IPS DF 19.7 (cell line): Measurements from ENCODE around the gene ZMPSTE24.

Experiments used
- DNase-seq: peaks from one replicate; pipeline ENCODE4 v3.0.0-alpha.2; 2013; ENCODE audit warnings: low read depth, low spot score

The ZMPSTE24 gene

DNA sequence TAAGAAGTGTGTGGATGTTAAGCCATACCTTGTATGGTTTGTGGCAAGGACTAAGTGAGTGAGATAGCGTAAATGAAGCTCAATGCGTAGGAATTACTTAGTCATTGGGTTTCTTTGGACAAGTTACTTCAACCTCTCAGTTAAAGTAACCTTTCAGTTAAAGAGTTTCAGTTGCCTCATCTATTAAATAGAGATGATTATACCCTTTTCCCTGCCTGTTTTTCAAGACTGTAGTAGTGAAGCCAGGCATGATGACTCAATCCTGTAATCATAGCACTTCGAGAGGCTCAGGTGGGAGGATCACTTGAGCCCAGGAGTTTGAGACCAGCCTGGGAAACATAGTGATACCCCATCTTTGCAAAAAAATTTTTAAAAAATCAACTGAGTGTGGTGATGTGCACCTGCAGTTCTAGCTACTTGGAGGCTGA lies 6.3 kb downstream of the ZMPSTE24 start:
- no peak for DNase-seq

DNA sequence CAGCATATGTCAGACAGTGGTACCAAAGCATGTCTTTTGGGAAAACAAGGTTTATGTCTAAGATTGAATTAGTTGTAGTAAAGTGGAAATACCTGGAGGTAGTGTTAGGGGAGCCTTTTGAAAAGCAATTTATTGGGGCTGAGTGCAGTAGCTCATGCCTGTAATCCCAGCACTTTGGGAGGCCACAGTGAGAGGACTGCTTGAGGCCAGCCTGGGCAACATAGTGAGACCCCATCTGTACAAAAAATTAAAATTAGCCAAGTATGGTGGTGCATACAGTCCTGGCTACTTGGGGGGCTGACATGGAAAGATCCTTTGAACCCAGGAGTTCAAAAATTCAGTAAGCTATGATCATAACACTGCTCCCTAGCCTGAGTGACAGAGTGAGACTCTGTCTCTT lies 7.3 kb downstream of the ZMPSTE24 start:
- no peak for DNase-seq

DNA sequence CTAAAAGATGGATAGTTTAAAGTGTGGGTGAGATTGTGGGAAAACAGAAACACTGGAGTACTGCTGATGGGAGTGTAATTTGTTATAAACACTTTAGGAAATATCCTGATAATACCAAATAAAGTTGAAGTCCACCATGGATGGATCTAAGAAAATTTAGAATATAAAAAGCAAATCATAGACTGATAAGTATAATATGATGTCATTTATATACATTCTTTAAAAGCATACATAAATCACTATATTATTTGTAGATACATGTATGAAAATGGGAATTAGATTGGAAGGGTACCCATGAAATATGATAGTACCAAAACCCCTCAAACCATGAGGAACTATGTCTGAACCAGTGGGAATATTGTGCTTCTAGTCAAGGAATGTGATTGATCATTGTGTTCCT lies 7.9 kb downstream of the ZMPSTE24 start:
- DNase-seq: no peak

DNA sequence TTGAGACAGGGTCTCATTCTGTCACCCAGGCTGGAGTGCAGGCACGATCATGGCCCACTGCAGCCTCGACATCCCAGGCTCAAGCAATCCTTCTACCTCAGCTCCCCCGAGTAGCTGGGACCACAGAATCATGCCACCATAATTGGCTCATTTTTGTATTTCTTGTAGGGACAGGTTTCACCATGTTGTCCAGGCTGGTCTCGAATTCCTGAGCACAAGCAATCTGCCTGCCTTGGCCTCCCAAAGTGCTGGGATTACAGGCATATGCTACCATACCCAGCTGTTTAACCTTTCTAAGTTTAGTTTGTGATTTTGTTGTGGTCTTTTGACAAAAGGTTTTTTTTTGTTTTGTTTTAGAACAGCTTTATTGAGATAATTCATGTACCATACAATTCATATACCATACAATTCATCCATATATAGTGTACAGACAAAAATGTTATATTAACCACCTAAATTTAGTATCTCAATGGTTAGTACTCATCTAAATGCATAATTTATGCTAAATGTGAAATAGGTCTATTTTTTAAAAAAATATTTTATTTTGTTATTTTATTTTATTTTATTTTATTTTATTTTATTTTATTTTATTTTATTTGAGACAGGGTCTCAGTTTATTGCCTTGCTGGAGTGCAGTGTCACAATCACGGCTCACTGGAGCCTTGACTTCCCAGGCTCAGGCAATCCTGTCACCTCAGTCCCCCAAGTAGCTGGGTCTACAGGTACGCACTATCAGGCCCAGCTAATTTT lies 8.9 kb downstream of the ZMPSTE24 start:
- DNase-seq: no peak

DNA sequence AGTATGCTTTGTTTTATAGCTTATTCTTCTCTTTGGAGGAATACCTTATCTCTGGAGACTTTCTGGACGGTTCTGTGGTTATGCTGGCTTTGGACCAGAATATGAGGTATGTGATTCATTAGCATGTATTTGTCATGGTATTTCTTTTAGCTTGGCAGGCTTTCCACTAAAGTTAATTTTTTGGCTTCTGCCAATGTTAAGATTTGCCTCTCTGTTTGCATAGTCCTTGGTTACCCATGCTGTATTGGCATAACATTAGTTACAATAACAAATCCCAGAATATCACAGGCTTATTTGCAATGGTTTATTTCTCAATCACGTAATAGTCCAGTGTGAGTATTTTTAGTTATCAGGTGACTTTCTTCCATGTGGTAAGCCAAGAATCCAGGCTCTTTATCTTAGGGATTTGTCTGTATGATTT lies 9.7 kb downstream of the ZMPSTE24 start:
- no peak for DNase-seq

DNA sequence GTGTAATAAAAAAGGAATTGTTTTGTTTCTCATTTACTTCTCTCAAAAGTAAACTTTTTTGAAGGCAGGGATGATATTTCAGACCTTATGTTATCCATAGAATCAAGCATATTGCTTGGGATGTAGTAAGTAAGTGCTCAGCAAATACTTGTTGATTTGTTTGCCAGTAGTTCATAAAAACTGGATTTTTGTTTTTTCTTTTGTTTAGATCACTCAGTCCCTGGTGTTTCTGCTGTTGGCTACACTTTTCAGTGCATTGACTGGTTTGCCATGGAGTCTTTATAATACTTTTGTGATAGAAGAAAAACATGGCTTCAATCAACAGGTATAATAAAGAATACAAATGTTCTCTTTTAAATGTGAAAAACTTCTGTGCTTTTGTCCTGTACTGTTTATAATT lies 10.2 kb downstream of the ZMPSTE24 start:
- DNase-seq: no peak

DNA sequence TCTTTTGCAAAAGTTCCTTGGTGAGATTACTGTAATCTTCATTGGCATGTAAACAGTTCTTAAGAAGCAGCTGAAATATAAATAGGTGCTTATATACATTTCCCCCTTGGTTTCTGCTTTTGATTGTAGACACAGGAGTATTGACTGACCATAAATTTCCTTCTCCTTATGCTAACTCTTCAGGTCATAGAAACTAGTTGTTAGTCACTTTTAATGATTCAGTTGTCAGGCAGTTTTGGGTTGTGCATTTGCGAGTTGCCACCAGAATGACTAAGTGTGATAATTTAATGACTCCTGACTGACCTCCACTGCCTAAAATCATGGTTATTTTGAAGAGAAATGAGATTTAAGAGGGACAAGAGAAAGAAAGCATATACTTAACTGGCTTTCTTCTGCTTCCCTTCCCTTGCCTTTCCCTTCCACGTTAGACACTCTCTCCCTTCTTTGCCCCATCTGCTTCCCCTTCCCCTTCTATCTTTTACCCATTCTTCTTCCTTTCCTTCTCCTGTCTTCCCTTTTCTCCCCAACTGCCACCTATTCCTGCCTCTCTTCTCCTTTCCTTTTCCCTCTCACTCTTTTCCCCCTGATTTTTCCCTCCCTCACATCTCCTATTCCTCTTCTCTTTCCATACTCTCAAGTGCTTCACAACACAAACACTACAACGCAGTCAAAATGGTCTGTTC lies 12.3 kb downstream of the ZMPSTE24 start:
- no peak for DNase-seq

DNA sequence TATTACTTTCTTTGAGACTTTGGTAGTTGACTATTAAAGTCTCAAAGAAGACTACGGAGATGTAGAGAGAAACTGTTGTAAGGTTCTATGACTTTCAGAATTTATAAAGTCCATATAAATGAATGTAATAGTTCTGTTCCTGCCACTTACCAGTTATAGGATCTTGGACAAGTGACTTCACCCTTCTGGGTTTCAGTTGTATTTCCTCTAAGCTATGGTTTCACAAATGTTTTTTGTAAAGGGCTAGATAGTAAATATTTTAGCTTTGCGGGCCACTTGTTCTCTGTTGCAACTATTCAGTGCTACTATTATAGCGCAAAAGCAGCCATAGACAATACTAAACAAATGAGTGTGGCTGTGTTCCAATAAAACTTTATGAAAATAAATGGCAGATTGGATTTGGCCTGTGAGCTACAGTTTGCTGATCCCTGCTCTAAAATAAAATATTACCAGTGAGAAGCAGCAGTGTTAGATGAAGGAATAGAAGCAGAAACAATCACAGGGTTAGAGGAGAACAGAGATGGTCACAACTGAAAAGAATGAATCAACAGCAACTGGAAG lies 14.7 kb downstream of the ZMPSTE24 start:
- DNase-seq: no peak

DNA sequence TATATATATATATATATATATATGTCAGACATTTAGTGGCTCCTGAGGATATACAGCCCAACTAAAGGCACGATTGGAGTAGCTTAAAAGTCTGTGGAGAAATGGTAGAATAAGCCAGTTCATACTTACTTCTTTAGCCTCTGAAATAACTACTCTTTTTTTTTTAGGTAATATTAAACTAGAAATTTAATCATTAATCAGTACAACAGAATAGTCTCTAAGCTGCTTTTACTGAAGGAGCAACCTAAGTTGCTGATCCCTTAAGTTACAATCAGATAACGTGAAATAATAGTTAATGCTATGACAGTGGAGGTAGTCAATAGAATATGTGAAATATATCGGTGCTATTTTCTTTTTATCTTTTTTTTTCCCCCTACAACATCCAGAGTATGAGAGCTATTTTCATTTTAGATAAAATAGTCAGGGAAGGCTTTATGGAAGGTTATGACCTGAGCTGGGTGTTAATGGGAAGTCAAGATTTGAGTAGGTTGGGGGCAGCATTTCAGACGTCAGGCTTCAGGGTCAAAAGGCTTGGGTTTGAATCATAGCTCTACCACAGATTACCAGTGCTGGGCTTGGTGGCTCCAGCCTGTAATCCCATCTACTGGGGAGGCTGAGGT lies 15.6 kb downstream of the ZMPSTE24 start:
- no peak for DNase-seq

DNA sequence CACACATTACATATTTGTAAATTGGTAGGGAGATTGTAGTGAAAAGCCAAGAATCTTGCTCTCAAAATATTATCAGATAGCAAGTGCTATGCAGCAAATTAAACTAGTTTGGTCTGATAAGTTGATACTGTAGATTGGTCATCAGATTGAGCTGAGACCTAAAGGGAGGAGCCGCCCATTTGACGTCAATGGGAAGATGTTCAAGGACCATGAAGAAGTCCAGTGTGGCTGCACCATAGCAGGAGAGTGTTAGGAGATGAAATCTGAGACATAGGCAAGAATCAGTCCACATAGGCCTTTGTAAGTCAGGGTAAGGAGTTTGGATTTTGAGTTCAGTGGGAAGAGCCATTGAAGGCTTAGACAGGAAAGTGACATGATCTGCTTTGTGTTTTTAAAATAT lies 16.3 kb downstream of the ZMPSTE24 start:
- no peak for DNase-seq

DNA sequence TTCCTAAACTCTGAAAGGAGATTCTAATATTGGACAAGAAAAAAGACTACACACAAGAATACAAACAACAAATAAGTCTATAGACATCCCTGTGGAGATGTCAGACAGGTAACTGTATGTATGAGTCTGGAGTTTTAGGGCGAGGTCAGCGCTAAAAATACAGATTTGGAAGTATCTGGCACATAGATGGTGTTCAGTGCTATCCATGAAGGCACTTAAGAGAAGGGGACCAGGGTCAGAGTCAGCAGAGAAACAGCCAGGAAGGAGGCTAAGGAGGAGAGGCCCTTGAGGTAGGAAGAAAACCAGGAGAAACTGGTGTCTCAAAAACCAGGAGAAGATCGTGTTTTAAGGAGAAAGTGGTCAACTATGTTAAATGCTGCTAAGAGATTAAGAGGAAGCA lies 18.1 kb downstream of the ZMPSTE24 start:
- DNase-seq: no peak

DNA sequence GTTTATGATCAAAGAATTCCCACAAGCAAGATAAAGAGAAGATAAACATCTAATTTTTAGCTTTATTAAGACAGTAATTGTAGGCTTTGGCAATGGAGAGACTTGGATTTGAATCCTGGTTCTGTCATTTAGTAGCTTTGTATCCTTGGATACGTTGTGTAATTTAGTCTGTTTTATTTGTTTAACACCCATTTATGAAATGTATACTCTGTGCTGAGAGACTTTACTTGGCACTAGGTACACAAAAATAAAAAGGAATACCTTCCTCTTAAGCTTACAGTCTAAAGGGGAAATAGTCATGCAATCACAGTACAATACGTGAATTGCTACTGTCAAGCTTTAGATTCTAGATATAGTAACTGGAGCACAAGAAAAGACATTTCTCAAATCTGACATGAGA lies 23.8 kb downstream of the ZMPSTE24 start:
- no peak for DNase-seq

DNA sequence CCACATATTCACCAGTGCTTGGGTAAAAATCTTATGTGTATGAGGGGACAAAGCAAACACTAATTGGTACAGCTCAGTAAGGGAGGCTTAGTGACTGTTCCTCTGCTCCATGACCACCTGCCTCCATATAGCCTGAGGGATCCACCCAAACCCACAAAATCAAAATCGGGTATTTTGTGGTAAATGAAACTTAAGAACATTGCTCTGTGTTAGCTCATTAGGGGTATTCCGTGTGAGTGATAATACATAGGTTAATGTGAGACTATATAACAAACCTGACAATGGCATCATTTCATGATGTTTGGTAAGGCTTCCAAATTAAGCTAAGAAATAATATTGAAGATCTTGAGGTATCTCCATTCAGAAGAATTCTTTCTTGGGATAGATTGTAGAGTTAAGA lies 33.3 kb downstream of the ZMPSTE24 start:
- DNase-seq: no peak

DNA sequence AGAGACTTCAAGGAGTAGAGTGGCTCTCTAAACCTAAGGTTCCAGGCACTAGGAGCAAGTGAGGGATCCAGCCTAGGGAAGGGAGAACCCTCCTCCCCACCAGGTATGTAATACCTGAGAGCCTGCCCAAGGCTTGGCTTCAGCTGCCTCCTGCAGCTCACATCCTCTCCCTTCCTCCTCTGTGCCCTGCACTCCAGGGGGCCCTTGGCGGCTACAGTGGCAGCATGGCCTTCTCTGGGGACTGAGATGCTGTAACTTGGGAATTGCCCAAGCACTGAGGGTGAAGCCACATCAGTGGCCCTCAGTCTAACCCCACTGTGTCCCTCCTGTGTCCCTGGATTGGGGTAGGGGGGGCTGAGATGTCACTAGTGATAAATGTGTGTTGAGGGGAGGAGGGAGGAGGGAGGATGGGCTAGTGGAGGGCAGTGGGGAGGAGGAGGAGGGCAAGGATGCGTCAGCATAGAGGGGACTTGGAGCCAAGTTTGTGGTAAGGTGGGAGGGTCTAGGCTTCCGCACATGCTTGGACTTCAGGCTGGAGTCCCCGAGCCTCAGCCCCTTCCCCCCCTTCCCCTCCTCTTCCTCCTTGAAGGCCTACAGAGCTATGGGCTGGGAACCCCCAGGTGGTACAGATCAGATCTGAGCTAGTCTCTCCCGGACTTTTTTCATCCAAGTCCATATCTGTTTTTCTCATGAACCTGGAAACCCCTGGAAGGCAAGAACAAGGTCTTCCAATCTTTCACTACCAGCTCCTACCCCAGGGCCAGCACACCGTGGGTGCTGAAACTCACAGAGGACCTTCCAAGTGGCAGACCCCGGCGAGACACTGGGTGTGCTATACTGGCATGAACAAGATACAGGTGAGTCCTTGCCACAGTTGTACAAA lies 41.6 kb downstream of the ZMPSTE24 start:
- DNase-seq: no peak

DNA sequence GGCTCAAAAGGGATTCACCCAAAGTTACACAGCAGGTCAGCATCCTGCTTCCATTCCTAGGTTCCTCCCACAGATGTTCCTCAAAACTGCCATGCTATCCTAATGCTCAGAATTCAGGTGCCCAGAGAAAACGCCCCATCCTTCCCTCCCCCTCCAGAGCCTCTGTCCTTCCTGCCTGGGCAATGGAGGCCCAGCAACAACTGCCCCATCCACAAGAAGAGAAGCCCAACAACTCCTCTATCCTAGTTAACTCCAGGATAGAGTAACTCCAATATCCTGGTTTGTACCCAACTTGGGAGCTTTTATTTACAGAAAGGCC lies 42.2 kb downstream of the ZMPSTE24 start:
- no peak for DNase-seq

DNA sequence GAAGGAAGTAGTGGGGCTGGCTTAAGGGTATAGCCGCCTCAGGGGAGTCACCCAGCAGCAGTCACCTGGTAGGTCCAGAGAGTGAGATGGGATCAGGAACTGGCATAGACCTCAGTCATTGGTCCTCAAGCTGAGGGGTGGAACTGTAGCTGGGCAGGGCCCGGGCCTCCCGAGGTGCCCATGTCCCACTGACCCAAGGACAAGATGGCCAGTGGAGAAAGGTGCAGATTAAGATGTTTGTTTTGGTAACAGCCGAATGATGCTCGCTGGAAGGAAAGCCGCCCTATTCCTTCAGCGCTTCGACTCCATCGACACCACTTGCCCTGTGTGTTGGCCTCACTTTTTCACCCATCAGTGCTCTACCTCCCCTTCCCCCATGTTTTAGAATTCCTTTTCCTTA lies 42.6 kb downstream of the ZMPSTE24 start:
- no peak for DNase-seq

DNA sequence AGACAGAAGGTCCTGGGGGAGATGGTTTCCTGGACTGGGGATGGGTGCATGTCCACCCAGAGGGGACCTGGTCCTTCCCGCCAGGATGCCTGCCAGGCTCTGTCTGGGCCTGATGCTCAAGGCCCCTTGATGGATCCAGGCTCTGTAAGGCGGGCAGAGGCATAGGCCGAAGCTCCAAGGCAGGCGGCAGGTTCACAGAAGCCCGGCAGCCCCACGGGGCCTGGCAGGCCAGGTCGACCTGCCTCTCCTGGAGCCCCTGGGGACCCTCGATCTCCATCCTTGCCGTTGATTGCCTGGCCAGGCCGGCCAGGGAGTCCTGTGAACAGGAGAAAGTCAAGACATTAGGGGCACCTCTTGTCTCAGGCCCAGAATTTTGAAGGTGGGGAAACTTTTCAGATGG lies 43.0 kb downstream of the ZMPSTE24 start:
- DNase-seq: no peak

DNA sequence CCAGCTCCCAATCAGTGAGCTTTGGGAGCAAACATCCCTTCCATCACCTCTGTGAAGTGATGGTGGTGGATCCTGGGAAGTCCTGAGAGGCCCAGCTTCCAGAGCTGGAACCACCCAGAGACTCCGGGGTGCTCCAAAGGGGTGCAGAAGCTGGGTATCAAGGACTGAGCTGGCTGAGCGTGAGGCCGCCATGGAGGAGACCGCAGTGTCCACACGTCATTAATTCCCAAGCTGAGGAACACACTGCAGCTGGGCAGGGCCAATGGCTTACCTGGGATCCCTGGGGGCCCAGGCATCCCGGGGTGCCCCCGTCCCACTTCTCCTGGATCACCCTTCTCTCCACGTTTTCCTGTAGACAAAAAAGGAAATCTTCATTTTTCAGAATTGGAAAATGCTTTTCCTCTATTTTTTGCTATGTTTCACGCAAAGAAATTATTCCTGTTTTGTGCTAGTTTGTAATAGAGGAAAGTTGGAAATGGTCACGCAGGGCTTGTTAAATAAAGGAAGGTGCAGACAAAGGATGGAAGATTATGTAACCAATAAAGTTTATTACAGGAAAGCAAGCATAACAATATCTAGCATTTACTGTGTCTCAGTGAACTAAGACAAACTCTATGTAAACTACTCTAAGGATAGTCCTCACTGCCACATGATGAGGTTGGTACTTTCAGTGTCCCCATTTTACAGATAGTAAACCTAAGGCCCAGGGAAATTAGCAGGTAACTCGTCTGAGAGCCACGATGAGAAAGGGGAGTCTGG lies 43.7 kb downstream of the ZMPSTE24 start:
- DNase-seq: no peak

DNA sequence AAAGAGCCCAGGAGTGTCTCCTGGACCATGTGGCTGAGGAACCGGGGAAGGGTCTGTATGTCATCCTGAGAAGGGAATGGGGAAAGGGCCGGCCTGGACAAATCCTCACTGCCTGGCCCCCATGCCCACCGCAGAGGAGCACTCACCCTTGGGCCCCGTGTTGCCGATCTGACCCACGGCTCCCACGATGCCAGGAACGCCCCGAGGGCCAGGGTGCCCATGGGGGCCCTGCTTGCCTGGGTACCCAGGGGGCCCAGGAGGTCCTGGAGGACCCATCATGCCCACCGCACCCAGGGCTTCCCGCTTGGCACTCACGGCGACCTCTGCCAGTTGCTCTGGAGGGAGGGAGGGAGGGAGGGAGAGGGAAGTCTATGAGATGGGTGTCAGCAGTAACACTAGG lies 44.4 kb downstream of the ZMPSTE24 start:
- no peak for DNase-seq

DNA sequence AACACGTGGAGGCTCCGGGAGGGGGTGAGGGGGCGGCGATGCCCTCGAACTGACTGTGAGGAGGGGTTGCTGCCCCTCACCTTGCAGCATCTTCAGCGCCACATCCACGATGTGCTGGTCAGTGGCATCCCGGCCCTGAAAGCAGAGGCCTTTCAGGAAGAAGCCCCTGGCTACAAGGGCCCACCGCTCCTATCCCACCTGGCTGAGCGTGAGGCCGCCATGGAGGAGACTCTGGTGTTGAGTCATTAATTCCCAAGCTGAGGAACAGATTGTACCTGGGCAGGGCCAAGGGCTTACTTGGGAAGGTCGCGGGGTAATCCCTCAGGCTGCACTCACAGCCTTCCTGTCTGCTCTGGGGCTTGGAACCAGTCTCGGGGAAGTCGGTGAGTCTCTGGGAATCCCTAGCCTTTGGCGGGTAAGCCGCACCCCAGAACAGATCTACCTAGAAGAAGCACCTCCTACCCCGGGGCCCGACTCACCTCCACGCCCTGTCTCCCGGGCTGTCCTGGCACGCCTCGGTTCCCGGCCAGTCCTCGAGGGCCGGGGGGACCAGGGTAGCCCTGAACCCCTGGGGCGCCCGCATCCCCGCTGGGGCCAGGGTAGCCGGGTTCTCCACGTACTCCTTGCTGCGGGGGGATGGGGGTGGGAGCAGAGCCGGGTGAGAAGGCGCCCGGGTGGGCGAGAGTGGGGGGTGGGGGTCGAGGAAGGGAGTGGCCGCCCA lies 45.2 kb downstream of the ZMPSTE24 start:
- no peak for DNase-seq
